Lung (tissue), 12 donors: ENCODE data around the gene WNT5B. TPM values are rescaled to one million over a fixed set of nuclear protein-coding genes. Genes with fewer than 3 reads are reported as not detected.

ENCODE experiments used
- ATAC-seq: fragments of 200-7000 bp; cut with Tn5 transposase; one replicate; pipeline ENCODE4 v1.9.1; 2020; ENCODE audit warnings: moderate number of reproducible peaks; ENCODE audit not compliant: insufficient read depth, low FRiP score
- DNase-seq, 3 donors: peaks; one replicate each; pipeline ENCODE4 v3.0.0-alpha.2; 2013 to 2017
- H3K27ac ChIP-seq, 2 donors: one replicate each; pipeline ENCODE4 v1.5.1; 2013; ENCODE audit warnings: mild to moderate bottlenecking in 2 of 2, moderate library complexity in 2 of 2, control low read depth in 1 of 2, inconsistent platforms in 1 of 2, low read depth in 1 of 2, low read length in 1 of 2
- H3K27me3 ChIP-seq, 3 donors: one replicate each; pipeline ENCODE4 v1.5.1; 2013; ENCODE audit warnings: low read length in 2 of 3; ENCODE audit not compliant: control insufficient read depth in 3 of 3, insufficient read depth in 3 of 3
- H3K36me3 ChIP-seq, 4 donors: one replicate each; pipeline ENCODE4 v1.5.1; 2013; ENCODE audit warnings: low read length in 4 of 4, mild to moderate bottlenecking in 1 of 4, moderate library complexity in 1 of 4; ENCODE audit not compliant: control insufficient read depth in 4 of 4, insufficient read depth in 4 of 4
- H3K4me1 ChIP-seq, 5 donors: one replicate each; pipeline ENCODE4 v1.5.1; 2013; ENCODE audit warnings: low read length in 5 of 5, mild to moderate bottlenecking in 2 of 5, moderate library complexity in 1 of 5; ENCODE audit not compliant: control insufficient read depth in 5 of 5, insufficient read depth in 5 of 5
- H3K4me3 ChIP-seq: one replicate; pipeline ENCODE4 v1.5.1; 2013; ENCODE audit warnings: mild to moderate bottlenecking, control low read depth, moderate library complexity
- H3K9ac ChIP-seq, 2 donors: one replicate each; pipeline ENCODE4 v1.5.1; 2013; ENCODE audit warnings: low read length in 2 of 2, control low read depth in 1 of 2; ENCODE audit not compliant: insufficient read depth in 1 of 2
- H3K9me3 ChIP-seq, 4 donors: one replicate each; pipeline ENCODE4 v1.5.1; 2013; ENCODE audit warnings: low read length in 3 of 4, mild to moderate bottlenecking in 1 of 4, moderate library complexity in 1 of 4; ENCODE audit not compliant: control insufficient read depth in 4 of 4, insufficient read depth in 3 of 4
- WGBS, 2 donors: extraction: QIAGEN DNeasy Blood & Tissue Kit; methylation state at CpG; one replicate each; pipeline ENCODE4 v1.1.7; 2013; 5-methylcytosine and 5-hydroxymethylcytosine counted together
- polyA plus RNA-seq, 2 donors: library from polyadenylated mRNA; stranded (reverse); fragments of 200-250 nt; gene quantifications; one replicate each; pipeline ENCODE4 v1.2.1, GENCODE V29; 2013
- total RNA-seq, 2 donors: library from RNA; depleted of rRNA in 1 of 2; stranded (reverse); fragments of >200 nt in 1 of 2; gene quantifications; one replicate each; pipeline ENCODE4 v1.2.1, GENCODE V29; 2014 to 2021
- TF ChIP-seq, protein P1 (sequence below): IDR thresholded peaks from 2 replicates; pipeline ENCODE4 v1.5.1; 2012; ENCODE audit warnings: mild to moderate bottlenecking; ENCODE audit errors: control extremely low read depth, extremely low read depth
- donor health status: control.
- donor health status: control.
- donor health status: Bipolar disorder and iron deficiency.
- donor health status: healthy.
- donor health status: DM: yes; HTN: yes; CAD: no.

WNT5B gene
- total and polyA plus RNA-seq, 4 donors, result 2.8 to 12.6 (median 5.7) TPM

DNA sequence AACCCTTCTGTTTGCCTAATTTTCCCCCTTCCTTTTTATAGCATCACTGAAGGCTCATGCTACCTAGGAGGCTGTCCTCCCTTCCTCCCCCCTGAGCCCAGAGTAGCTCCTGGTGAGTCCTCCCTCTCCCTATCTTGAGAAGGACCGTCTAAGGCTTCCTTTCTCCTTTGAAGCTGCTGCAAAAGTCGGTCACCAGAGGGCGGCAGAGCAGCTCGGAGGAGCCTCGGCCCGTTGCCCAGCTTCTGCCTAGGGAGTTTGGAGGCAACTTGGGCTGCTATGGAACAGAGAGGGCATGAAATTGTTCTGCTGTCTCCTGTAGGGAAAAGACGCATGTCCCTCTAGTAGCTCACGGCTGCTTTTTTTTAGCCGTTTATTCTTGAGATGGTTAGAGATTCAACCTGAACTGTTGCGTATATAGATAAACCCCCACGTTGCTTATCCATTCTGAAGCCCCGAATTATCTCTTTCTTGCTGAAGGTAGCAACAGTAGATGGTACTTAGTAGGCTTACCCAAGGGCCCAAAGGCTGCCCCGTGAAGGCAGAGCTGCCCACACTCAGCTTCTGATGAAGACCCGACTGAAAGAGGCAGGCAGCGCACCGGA lies 5.7 kb downstream of the WNT5B start:
- Histone ChIP-seq H3K4me1 (peaks cover 0 to 18% (median 3%) of the 10 kb centered on the region in 5 donors), H3K36me3 (peaks cover 0 to 3% (median under 1%) of the 10 kb centered on the region in 4 donors), H3K9ac (no peak overlapping the region), H3K27ac (no peak overlapping the region), H3K9me3 (peaks cover 0 to 7% (median 0%) of the 10 kb centered on the region in 4 donors), H3K27me3 (peaks cover 0 to 22% (median 12%) of the 10 kb centered on the region in 3 donors), H3K4me3 (no peak overlapping the region)
- DNase-seq (peak; percentile 79 to 86 (median 83)), ATAC-seq (no peak)
- WGBS, 2 donors, result 40% methylated on average over 16 of the region's 16 CpGs
- TF ChIP-seq, protein P1, sequence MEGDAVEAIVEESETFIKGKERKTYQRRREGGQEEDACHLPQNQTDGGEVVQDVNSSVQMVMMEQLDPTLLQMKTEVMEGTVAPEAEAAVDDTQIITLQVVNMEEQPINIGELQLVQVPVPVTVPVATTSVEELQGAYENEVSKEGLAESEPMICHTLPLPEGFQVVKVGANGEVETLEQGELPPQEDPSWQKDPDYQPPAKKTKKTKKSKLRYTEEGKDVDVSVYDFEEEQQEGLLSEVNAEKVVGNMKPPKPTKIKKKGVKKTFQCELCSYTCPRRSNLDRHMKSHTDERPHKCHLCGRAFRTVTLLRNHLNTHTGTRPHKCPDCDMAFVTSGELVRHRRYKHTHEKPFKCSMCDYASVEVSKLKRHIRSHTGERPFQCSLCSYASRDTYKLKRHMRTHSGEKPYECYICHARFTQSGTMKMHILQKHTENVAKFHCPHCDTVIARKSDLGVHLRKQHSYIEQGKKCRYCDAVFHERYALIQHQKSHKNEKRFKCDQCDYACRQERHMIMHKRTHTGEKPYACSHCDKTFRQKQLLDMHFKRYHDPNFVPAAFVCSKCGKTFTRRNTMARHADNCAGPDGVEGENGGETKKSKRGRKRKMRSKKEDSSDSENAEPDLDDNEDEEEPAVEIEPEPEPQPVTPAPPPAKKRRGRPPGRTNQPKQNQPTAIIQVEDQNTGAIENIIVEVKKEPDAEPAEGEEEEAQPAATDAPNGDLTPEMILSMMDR, result peak; percentile 74

DNA sequence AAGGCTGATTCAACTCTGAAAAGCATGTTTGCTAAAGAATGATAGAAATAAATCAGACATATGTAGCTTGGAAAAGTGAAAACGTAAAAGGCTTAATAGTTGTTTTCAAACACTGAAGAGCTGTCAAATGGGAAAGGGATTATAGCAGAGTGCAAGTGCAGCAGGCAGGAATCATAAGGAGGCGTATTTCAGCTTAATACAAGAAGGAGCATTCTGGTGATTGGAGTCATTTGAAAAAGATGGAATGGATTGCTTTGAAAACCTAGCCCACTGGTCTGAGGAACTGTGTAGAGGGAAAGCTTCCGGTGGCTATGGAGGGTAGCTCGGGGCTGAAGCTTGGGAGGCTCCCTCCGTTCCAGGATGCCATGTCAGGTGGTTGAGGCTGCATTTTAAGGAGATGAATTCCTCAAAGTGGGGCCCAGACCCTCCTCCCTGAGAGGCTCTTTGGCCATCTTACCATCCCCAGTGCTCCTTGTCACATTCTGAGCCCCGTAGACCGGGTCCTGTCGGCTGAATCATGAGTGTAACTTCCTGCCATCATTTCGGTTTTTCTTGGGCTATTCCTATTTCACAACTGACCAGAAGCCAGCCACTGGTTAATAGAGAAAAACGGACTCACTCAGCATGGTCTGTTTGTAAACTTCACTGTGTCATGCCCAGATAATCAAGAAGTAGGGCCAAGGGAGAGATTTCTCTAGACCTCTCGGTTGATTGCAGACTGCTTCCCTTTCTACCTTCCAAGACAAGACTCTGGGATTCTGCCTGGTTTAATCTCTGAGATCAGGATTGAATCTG lies 6.5 kb downstream of the WNT5B start:
- Histone ChIP-seq H3K9ac (no peak overlapping the region), H3K27ac (no peak overlapping the region), H3K27me3 (peaks cover 0 to 20% (median 12%) of the 10 kb centered on the region in 3 donors), H3K4me3 (no peak overlapping the region), H3K36me3 (peaks cover 0 to 3% (median under 1%) of the 10 kb centered on the region in 4 donors), H3K4me1 (peaks cover 0 to 10% (median under 1%) of the 10 kb centered on the region in 5 donors), H3K9me3 (peaks cover 0 to 4% (median 0%) of the 10 kb centered on the region in 4 donors)
- TF ChIP-seq, protein P1, result no peak
- peak; percentile 50 for ATAC-seq
- 33 to 68% methylated on average over 11 of the region's 11 CpGs for WGBS, 2 donors
- DNase-seq, result no peak

DNA sequence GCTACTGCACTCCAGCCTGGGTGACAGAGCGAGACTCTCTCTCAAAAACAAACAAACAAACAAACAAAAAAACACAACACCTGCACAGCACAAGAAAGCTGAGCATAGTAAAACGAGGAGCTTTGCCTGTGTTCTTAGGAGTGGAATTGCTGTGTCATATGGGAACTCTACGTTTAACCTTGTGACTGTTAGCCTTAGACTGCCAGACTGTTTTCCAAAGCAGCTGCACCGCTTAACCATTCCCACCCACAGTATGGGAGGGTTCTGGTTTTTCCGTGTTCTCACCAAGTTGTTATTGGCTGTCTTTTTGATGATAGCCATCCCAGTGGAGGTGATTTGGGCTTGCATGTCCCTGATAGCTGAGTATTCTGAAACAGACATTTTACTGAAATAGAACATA lies 9.2 kb downstream of the WNT5B start:
- ATAC-seq (no peak), DNase-seq (no peak)
- TF ChIP-seq, protein P1, result no peak
- WGBS, 2 donors, result 49 to 76% methylated on average over 5 of the region's 5 CpGs
- Histone ChIP-seq H3K9ac (no peak overlapping the region), H3K27ac (no peak overlapping the region), H3K9me3 (peaks cover 0 to 2% (median 0%) of the 10 kb centered on the region in 4 donors), H3K36me3 (peaks cover 0 to 3% (median 0%) of the 10 kb centered on the region in 4 donors), H3K4me3 (no peak overlapping the region), H3K4me1 (no peaks in the 10 kb centered on the region), H3K27me3 (peaks cover 0 to 4% (median 0%) of the 10 kb centered on the region in 3 donors)
